LNCaP clone FGC (cell line): ENCODE data around the gene TMEM240.
"Not testable (repeated sequence)": the region's sequence is repeated elsewhere in the genome, so short reads cannot be mapped to it uniquely, and the experiment has no call there.

Experiments used
- DNase-seq: peaks from one replicate; pipeline ENCODE4 v3.0.0-alpha.2; 2011; ENCODE audit warnings: low read depth
- H3K4me3 ChIP-seq: 2 replicates; pipeline ENCODE4 v1.5.1; 2011; ENCODE audit warnings: mild to moderate bottlenecking, low read depth, low read length, control low read depth
- TF ChIP-seq, protein P1 (sequence below): IDR thresholded peaks from 2 replicates; pipeline ENCODE4 v1.5.1; 2012; ENCODE audit warnings: mild to moderate bottlenecking; ENCODE audit not compliant: control insufficient read depth, insufficient read depth; ENCODE audit errors: extremely low read depth

The TMEM240 gene

DNA sequence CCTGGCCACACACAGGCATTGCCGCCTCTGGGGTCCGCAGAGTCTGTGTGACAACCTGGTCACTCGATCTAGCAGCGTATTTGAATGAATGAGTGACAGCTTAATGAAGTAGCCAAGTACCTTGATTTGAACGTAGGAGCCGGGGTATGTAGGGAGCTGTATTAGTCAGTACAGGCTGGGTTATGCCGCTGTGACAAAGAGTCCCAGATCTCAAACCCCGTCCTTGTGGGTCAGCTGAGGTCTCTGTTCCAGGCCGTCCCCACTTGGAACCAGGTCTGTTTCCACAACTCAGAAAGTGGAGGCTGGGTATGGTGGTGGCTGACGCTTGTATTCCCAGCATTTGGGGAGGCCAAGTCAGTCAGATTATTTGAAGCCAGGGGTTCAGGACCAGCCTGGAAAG lies 48.8 kb downstream of the TMEM240 start:
- TF ChIP-seq, protein P1, sequence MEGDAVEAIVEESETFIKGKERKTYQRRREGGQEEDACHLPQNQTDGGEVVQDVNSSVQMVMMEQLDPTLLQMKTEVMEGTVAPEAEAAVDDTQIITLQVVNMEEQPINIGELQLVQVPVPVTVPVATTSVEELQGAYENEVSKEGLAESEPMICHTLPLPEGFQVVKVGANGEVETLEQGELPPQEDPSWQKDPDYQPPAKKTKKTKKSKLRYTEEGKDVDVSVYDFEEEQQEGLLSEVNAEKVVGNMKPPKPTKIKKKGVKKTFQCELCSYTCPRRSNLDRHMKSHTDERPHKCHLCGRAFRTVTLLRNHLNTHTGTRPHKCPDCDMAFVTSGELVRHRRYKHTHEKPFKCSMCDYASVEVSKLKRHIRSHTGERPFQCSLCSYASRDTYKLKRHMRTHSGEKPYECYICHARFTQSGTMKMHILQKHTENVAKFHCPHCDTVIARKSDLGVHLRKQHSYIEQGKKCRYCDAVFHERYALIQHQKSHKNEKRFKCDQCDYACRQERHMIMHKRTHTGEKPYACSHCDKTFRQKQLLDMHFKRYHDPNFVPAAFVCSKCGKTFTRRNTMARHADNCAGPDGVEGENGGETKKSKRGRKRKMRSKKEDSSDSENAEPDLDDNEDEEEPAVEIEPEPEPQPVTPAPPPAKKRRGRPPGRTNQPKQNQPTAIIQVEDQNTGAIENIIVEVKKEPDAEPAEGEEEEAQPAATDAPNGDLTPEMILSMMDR: no peak
- H3K4me3 ChIP-seq: no peak overlapping the region
- DNase-seq: no peak

- TF ChIP-seq, protein P1: no peak
- no peak overlapping the region for H3K4me3 ChIP-seq
- no peak for DNase-seq
Measured at GRCh38 chr1:1490633-1491230, 49.7 kb downstream of the TMEM240 start.

DNA sequence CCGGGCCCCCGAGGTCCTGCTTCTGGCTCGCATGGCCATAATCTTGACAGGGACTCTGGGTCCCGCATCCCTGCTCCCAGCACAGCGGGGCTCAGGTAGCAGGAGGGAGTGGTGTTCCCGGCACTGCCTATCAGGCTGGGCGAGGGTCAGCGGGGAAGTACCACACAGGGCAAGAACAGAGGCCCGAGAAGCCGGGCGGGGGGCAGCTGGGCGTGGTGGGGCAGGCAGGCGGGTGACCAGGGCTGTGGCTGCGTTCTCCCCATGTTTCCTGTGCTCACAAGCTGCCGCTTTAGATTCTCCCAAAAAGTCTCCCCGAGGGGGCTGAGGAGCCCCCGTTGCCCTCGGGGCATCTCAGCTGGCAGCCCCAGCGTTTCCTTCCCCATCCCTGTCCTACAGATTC lies 50.6 kb downstream of the TMEM240 start:
- no peak overlapping the region for H3K4me3 ChIP-seq
- DNase-seq: no peak
- TF ChIP-seq, protein P1: no peak

- no peak overlapping the region for H3K4me3 ChIP-seq
- DNase-seq: no peak
- TF ChIP-seq, protein P1: no peak
Measured at GRCh38 chr1:1489231-1489630, 51.2 kb downstream of the TMEM240 start.

DNA sequence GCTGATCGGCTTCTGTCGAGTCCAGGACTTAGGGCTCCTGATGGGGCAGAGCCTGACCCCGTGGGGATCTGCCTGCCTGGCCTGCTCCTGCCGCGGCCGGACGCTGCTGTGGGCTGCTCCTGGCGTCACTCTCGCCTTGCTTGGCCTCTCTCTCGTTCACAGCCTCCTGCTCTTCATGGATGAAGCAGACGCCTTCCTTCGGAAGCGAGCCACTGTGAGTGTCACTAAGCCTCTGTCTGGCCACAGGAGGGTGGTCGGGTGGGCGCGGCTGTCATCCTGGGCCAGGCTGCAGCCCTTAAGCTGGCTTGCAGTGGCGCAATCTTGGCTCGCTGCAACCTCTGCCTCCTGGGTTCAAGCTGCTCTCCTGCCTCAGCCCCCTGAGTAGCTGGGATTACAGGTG lies 52.7 kb downstream of the TMEM240 start:
- no peak for DNase-seq
- TF ChIP-seq, protein P1: no peak

GRCh38 chr1:1485755-1486317 lies 54.6 kb downstream of the TMEM240 start:
- not testable (repeated sequence) for H3K4me3 ChIP-seq, DNase-seq

More for the DNA sequence above, 52.7 kb downstream of the TMEM240 start:
- H3K4me3 ChIP-seq: no peak overlapping the region

DNA sequence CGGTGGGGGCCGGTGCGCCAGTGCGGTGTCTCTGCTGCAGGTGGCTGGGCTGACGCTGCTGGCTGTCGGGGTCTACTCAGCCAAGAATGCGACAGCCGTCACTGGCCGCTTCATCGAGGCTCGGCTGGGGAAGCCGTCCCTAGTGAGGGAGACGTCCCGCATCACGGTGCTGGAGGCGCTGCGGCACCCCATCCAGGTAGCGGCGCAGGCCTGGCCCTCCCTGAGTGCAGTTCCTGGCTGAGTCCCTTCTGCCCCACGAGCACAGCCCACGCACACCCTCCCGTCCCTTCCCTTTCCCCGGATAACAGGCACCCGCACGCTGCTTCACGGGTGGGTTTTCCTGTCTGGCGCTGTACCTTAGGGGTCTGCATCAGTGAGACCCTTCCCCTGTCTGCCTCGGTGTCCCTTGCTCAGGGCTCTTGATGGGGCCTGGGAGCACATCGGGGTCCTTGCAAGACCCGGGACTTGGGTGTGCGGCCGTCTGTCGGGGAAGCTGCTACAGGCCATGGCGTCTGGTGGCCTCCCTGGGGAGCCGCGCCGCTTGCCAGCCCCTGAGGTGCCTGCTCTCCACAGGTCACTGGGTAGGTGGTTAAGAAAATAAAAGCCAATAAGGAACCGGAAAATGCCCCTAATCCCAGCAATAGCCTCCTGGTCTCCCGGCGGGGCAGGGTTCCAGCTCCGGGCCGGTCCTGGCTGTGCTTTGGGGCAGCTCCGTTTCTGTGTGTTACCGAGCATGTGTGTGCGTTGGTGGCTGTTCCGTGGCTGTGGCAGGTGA lies 55.3 kb downstream of the TMEM240 start:
- not testable (repeated sequence) for DNase-seq, H3K4me3 ChIP-seq
